ENCODE results near the gene CAMTA1. TPM values are rescaled to one million over a fixed set of nuclear protein-coding genes. Genes with fewer than 3 reads are reported as not detected.

CAMTA1 gene
- total and polyA plus RNA-seq, 9 of the 15 experiments (the other 6 are each of a cell fraction or from before 2014, with no cell fraction given), result 43.9 to 161 (median 65.9) TPM

DNA sequence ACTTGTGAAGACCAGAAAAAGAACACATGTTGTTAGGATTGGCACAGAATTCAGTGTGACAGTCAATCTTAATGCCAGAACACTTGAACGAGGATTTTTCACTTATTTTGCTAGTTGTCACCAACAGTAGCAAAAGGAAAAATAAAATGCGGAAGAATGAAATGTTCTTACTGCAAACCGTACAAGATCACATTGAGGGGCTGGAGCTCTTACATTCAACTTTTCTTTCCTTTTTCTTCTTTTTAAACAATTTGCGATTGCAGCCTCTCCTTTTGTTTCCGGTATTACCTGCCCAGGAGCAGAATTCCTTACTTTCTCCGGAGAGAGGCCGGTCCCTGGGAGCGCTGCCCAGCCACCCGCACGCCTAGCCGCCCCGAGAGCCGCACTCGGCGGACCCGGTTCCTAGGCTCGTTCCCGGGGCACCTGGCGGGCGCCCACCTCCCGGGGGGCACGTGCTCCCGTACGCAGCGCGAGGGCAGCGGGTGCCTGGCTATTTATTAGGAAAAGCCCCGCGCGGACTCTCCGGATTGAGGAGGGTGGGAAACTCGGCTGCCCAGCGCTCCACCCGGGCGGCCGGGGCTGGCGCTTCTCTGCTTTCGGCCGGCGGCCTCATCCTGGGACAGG is 1.2 kb upstream of the CAMTA1 start (continued):
- TF ChIP-seq, protein P1, sequence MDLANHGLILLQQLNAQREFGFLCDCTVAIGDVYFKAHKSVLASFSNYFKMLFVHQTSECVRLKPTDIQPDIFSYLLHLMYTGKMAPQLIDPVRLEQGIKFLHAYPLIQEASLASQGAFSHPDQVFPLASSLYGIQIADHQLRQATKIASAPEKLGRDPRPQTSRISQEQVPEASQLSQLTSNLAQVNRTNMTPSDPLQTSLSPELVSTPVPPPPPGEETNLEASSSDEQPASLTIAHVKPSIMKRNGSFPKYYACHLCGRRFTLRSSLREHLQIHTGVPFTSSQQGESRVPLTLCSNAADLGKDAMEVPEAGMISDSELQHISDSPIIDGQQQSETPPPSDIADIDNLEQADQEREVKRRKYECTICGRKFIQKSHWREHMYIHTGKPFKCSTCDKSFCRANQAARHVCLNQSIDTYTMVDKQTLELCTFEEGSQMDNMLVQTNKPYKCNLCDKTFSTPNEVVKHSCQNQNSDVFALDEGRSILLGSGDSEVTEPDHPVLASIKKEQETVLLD (IDR thresholded peaks at IDR 0.05), result no peak
- TF ChIP-seq, protein P2, sequence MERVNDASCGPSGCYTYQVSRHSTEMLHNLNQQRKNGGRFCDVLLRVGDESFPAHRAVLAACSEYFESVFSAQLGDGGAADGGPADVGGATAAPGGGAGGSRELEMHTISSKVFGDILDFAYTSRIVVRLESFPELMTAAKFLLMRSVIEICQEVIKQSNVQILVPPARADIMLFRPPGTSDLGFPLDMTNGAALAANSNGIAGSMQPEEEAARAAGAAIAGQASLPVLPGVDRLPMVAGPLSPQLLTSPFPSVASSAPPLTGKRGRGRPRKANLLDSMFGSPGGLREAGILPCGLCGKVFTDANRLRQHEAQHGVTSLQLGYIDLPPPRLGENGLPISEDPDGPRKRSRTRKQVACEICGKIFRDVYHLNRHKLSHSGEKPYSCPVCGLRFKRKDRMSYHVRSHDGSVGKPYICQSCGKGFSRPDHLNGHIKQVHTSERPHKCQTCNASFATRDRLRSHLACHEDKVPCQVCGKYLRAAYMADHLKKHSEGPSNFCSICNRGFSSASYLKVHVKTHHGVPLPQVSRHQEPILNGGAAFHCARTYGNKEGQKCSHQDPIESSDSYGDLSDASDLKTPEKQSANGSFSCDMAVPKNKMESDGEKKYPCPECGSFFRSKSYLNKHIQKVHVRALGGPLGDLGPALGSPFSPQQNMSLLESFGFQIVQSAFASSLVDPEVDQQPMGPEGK (CRISPR knock-in tag; IDR thresholded peaks at IDR 0.05; ENCODE audit: borderline replicate concordance), result no peak
- TF ChIP-seq, protein P3, sequence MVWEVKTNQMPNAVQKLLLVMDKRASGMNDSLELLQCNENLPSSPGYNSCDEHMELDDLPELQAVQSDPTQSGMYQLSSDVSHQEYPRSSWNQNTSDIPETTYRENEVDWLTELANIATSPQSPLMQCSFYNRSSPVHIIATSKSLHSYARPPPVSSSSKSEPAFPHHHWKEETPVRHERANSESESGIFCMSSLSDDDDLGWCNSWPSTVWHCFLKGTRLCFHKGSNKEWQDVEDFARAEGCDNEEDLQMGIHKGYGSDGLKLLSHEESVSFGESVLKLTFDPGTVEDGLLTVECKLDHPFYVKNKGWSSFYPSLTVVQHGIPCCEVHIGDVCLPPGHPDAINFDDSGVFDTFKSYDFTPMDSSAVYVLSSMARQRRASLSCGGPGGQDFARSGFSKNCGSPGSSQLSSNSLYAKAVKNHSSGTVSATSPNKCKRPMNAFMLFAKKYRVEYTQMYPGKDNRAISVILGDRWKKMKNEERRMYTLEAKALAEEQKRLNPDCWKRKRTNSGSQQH (CRISPR knock-in tag; IDR thresholded peaks at IDR 0.05), result no peak
- TF ChIP-seq, protein P4, sequence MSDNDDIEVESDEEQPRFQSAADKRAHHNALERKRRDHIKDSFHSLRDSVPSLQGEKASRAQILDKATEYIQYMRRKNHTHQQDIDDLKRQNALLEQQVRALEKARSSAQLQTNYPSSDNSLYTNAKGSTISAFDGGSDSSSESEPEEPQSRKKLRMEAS (CRISPR knock-in tag; IDR thresholded peaks at IDR 0.05), result peak; percentile 19
- TF ChIP-seq GTF2A2 (tag; IDR thresholded peaks at IDR 0.05), result no peak
- TF ChIP-seq, protein P5, sequence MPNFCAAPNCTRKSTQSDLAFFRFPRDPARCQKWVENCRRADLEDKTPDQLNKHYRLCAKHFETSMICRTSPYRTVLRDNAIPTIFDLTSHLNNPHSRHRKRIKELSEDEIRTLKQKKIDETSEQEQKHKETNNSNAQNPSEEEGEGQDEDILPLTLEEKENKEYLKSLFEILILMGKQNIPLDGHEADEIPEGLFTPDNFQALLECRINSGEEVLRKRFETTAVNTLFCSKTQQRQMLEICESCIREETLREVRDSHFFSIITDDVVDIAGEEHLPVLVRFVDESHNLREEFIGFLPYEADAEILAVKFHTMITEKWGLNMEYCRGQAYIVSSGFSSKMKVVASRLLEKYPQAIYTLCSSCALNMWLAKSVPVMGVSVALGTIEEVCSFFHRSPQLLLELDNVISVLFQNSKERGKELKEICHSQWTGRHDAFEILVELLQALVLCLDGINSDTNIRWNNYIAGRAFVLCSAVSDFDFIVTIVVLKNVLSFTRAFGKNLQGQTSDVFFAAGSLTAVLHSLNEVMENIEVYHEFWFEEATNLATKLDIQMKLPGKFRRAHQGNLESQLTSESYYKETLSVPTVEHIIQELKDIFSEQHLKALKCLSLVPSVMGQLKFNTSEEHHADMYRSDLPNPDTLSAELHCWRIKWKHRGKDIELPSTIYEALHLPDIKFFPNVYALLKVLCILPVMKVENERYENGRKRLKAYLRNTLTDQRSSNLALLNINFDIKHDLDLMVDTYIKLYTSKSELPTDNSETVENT (CRISPR knock-in tag; IDR thresholded peaks at IDR 0.05), result no peak
- TF ChIP-seq ESRRB (CRISPR knock-in tag; IDR thresholded peaks at IDR 0.05; ENCODE audit: borderline replicate concordance), result no peak
- TF ChIP-seq, protein P6, sequence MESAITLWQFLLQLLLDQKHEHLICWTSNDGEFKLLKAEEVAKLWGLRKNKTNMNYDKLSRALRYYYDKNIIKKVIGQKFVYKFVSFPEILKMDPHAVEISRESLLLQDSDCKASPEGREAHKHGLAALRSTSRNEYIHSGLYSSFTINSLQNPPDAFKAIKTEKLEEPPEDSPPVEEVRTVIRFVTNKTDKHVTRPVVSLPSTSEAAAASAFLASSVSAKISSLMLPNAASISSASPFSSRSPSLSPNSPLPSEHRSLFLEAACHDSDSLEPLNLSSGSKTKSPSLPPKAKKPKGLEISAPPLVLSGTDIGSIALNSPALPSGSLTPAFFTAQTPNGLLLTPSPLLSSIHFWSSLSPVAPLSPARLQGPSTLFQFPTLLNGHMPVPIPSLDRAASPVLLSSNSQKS (CRISPR knock-in tag; IDR thresholded peaks at IDR 0.05), result no peak
- no peak for TF ChIP-seq CSDE1 (IDR thresholded peaks at IDR 0.05)
- TF ChIP-seq, protein P7, sequence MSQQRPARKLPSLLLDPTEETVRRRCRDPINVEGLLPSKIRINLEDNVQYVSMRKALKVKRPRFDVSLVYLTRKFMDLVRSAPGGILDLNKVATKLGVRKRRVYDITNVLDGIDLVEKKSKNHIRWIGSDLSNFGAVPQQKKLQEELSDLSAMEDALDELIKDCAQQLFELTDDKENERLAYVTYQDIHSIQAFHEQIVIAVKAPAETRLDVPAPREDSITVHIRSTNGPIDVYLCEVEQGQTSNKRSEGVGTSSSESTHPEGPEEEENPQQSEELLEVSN (IDR thresholded peaks at IDR 0.05; ENCODE audit: borderline replicate concordance in 1 of 2, extremely low read depth in 1 of 2, insufficient read depth in 1 of 2, insufficient read length in 1 of 2, low read depth in 1 of 2, low read length in 1 of 2, poor library complexity in 1 of 2, severe bottlenecking in 1 of 2), result peak in 1 of 2 experiments; percentile 23
- TF ChIP-seq GATAD2A (IDR thresholded peaks at IDR 0.05), result no peak
- TF ChIP-seq SP1 (CRISPR knock-in tag; IDR thresholded peaks at IDR 0.05), result no peak
- no peak for TF ChIP-seq RCOR1 (IDR thresholded peaks at IDR 0.05; ENCODE audit: borderline replicate concordance in 1 of 2, low read depth in 2 of 2, low read length in 2 of 2)
- TF ChIP-seq, protein P8, sequence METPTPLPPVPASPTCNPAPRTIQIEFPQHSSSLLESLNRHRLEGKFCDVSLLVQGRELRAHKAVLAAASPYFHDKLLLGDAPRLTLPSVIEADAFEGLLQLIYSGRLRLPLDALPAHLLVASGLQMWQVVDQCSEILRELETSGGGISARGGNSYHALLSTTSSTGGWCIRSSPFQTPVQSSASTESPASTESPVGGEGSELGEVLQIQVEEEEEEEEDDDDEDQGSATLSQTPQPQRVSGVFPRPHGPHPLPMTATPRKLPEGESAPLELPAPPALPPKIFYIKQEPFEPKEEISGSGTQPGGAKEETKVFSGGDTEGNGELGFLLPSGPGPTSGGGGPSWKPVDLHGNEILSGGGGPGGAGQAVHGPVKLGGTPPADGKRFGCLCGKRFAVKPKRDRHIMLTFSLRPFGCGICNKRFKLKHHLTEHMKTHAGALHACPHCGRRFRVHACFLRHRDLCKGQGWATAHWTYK (CRISPR knock-in tag; IDR thresholded peaks at IDR 0.05), result no peak
- no peak for TF ChIP-seq MTA3 (IDR thresholded peaks at IDR 0.05; ENCODE audit: borderline replicate concordance)
